GM23338 (cell line): ENCODE measurements around the gene SYT14. TPM values are rescaled to one million over a fixed set of nuclear protein-coding genes. Genes with fewer than 3 reads are reported as not detected.

ENCODE experiments used
- ATAC-seq: fragments of 200-7000 bp; cut with Tn5 transposase; 3 replicates; pipeline ENCODE4 v1.9.1; 2020
- DNase-seq: peaks from one replicate; pipeline ENCODE4 v3.0.0-alpha.2; 2015; ENCODE audit warnings: low spot score
- H2AFZ ChIP-seq: fragments of 200-600 bp; sonication (generic); 2 replicates; pipeline ENCODE4 v1.8.0; 2016; ENCODE audit warnings: antibody characterized with exemption, mild to moderate bottlenecking, moderate library complexity
- H3F3A ChIP-seq: fragments of 200-600 bp; sonication (generic); replicated peaks from 2 replicates; pipeline ENCODE4 v1.8.0; 2017; ENCODE audit warnings: antibody characterized with exemption, mixed run types, low read depth
- H3K27ac ChIP-seq: fragments of 200-600 bp; sonication (generic); 2 replicates; pipeline ENCODE4 v1.6.1; 2016; ENCODE audit warnings: low read depth
- H3K27me3 ChIP-seq: fragments of 200-600 bp; sonication (generic); 2 replicates; pipeline ENCODE4 v1.8.0; 2016; ENCODE audit warnings: mild to moderate bottlenecking, mixed run types, moderate library complexity; ENCODE audit not compliant: insufficient read depth
- H3K36me3 ChIP-seq: fragments of 200-600 bp; sonication (generic); 2 replicates; pipeline ENCODE4 v1.8.0; 2016; ENCODE audit warnings: mild to moderate bottlenecking; ENCODE audit not compliant: insufficient read depth
- H3K4me1 ChIP-seq: fragments of 200-600 bp; sonication (generic); 2 replicates; pipeline ENCODE4 v1.8.0; 2016; ENCODE audit warnings: mild to moderate bottlenecking, moderate library complexity; ENCODE audit not compliant: insufficient read depth
- H3K4me2 ChIP-seq: fragments of 200-600 bp; sonication (generic); 2 replicates; pipeline ENCODE4 v1.7.1; 2017; ENCODE audit warnings: mixed run types
- H3K4me3 ChIP-seq: fragments of 200-600 bp; sonication (generic); 2 replicates; pipeline ENCODE4 v1.6.1; 2016; ENCODE audit warnings: mixed run types
- H3K79me2 ChIP-seq: fragments of 200-600 bp; sonication (generic); replicated peaks from 2 replicates; pipeline ENCODE4 v1.8.0; 2017; ENCODE audit warnings: mild to moderate bottlenecking; ENCODE audit not compliant: insufficient read depth
- H3K9me2 ChIP-seq: fragments of 200-600 bp; sonication (generic); 2 replicates; pipeline ENCODE4 v1.8.0; 2017; ENCODE audit not compliant: insufficient read depth
- H4K20me1 ChIP-seq: fragments of 200-600 bp; sonication (generic); replicated peaks from 2 replicates; pipeline ENCODE4 v1.8.0; 2017; ENCODE audit warnings: mild to moderate bottlenecking; ENCODE audit not compliant: insufficient read depth
- H3K27ac Mint-ChIP-seq: 2 replicates; pipeline ENCODE4 v1.8.0; 2020; ENCODE audit warnings: inconsistent platforms, mild to moderate bottlenecking, moderate library complexity, mixed read lengths
- H3K27me3 Mint-ChIP-seq: 3 replicates; pipeline ENCODE4 v1.8.0; 2022; ENCODE audit warnings: low read depth, mild to moderate bottlenecking, moderate library complexity, mixed read lengths, inconsistent platforms; ENCODE audit not compliant: insufficient read depth, poor library complexity
- H3K36me3 Mint-ChIP-seq: 3 replicates; pipeline ENCODE4 v1.8.0; 2021; ENCODE audit warnings: low read depth, mild to moderate bottlenecking, inconsistent platforms, moderate library complexity, mixed read lengths
- H3K4me1 Mint-ChIP-seq: 3 replicates; pipeline ENCODE4 v1.8.0; 2020; ENCODE audit warnings: mild to moderate bottlenecking, inconsistent platforms, mixed read lengths
- H3K4me3 Mint-ChIP-seq: 3 replicates; pipeline ENCODE4 v1.8.0; 2021; ENCODE audit warnings: moderate library complexity, mild to moderate bottlenecking, inconsistent platforms, mixed read lengths
- H3K9me3 Mint-ChIP-seq: 3 replicates; pipeline ENCODE4 v1.8.0; 2020; ENCODE audit warnings: moderate library complexity, mild to moderate bottlenecking, inconsistent platforms, mixed read lengths
- CREB1 ChIP-seq: fragments of 250-450 bp; sonication (Bioruptor Pico); IDR thresholded peaks from 2 replicates; pipeline ENCODE4 v1.5.0; 2020; ENCODE audit warnings: low read depth, mild to moderate bottlenecking, moderate library complexity
- NANOG ChIP-seq: IDR thresholded peaks from 2 replicates; pipeline ENCODE4 v1.6.1; 2016; ENCODE audit warnings: antibody characterized with exemption, borderline replicate concordance
- POLR2AphosphoS5 ChIP-seq: IDR thresholded peaks from 2 replicates; pipeline ENCODE4 v1.6.1; 2016; ENCODE audit warnings: antibody characterized with exemption, low read depth
- ZNF114 ChIP-seq: fragments of 250-450 bp; sonication (Bioruptor Pico); IDR thresholded peaks from 2 replicates; pipeline ENCODE4 v1.5.0; 2020; ENCODE audit warnings: mild to moderate bottlenecking, moderate library complexity
- polyA plus RNA-seq: library from polyadenylated mRNA; unstranded; fragments of >200 nt; fragmentation: Nextera tagmentation; extraction: Ambion mirVana; gene quantifications from 2 replicates; pipeline ENCODE4 v1.2.1, GENCODE V29; 2016
- total RNA-seq: library from RNA; depleted of rRNA; stranded (reverse); fragments of >200 nt; shearing (Covaris generic); gene quantifications from 2 replicates; pipeline ENCODE4 v1.2.3, GENCODE V29; 2014
- TF ChIP-seq, protein P1 (sequence below): fragments of 250-450 bp; sonication (Bioruptor Pico); IDR thresholded peaks from 2 replicates; pipeline ENCODE4 v1.5.0; 2020; ENCODE audit warnings: mild to moderate bottlenecking, moderate library complexity

SYT14 gene
- total and polyA plus RNA-seq, 2 experiments from 2014 or later, result 5.2 to 22.4 TPM

DNA sequence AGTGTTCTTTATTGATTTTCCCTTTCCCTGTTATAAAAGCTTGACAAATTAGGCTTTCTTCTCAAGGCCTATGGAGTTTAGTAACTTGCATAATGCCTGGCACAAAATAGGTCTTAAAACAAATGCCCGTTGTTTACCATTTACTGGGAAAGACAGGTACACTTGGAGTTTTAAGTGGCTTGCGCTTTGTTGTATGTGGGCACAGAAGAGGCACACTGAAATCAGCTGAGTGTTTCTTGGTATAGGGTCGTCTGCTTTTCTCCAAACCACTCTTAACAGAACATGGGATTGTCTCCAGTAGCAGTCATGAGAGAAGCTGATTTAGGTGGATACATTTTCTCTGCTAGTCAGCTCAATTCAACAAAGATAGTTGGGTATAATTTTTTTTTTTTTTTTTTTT is 132.5 kb downstream of the SYT14 start (continued):
- TF ChIP-seq, protein P1, sequence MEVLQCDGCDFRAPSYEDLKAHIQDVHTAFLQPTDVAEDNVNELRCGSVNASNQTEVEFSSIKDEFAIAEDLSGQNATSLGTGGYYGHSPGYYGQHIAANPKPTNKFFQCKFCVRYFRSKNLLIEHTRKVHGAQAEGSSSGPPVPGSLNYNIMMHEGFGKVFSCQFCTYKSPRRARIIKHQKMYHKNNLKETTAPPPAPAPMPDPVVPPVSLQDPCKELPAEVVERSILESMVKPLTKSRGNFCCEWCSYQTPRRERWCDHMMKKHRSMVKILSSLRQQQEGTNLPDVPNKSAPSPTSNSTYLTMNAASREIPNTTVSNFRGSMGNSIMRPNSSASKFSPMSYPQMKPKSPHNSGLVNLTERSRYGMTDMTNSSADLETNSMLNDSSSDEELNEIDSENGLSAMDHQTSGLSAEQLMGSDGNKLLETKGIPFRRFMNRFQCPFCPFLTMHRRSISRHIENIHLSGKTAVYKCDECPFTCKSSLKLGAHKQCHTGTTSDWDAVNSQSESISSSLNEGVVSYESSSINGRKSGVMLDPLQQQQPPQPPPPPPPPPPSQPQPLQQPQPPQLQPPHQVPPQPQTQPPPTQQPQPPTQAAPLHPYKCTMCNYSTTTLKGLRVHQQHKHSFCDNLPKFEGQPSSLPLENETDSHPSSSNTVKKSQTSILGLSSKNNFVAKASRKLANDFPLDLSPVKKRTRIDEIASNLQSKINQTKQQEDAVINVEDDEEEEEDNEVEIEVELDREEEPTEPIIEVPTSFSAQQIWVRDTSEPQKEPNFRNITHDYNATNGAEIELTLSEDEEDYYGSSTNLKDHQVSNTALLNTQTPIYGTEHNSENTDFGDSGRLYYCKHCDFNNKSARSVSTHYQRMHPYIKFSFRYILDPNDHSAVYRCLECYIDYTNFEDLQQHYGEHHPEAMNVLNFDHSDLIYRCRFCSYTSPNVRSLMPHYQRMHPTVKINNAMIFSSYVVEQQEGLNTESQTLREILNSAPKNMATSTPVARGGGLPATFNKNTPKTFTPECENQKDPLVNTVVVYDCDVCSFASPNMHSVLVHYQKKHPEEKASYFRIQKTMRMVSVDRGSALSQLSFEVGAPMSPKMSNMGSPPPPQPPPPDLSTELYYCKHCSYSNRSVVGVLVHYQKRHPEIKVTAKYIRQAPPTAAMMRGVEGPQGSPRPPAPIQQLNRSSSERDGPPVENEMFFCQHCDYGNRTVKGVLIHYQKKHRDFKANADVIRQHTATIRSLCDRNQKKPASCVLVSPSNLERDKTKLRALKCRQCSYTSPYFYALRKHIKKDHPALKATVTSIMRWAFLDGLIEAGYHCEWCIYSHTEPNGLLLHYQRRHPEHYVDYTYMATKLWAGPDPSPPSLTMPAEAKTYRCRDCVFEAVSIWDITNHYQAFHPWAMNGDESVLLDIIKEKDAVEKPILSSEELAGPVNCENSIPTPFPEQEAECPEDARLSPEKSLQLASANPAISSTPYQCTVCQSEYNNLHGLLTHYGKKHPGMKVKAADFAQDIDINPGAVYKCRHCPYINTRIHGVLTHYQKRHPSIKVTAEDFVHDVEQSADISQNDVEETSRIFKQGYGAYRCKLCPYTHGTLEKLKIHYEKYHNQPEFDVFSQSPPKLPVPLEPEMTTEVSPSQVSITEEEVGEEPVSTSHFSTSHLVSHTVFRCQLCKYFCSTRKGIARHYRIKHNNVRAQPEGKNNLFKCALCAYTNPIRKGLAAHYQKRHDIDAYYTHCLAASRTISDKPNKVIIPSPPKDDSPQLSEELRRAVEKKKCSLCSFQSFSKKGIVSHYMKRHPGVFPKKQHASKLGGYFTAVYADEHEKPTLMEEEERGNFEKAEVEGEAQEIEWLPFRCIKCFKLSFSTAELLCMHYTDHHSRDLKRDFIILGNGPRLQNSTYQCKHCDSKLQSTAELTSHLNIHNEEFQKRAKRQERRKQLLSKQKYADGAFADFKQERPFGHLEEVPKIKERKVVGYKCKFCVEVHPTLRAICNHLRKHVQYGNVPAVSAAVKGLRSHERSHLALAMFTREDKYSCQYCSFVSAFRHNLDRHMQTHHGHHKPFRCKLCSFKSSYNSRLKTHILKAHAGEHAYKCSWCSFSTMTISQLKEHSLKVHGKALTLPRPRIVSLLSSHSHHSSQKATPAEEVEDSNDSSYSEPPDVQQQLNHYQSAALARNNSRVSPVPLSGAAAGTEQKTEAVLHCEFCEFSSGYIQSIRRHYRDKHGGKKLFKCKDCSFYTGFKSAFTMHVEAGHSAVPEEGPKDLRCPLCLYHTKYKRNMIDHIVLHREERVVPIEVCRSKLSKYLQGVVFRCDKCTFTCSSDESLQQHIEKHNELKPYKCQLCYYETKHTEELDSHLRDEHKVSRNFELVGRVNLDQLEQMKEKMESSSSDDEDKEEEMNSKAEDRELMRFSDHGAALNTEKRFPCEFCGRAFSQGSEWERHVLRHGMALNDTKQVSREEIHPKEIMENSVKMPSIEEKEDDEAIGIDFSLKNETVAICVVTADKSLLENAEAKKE (CRISPR knock-in tag), result no peak
- TF ChIP-seq POLR2AphosphoS5 (no peak), CREB1 (CRISPR knock-in tag) (no peak), NANOG (no peak)

DNA sequence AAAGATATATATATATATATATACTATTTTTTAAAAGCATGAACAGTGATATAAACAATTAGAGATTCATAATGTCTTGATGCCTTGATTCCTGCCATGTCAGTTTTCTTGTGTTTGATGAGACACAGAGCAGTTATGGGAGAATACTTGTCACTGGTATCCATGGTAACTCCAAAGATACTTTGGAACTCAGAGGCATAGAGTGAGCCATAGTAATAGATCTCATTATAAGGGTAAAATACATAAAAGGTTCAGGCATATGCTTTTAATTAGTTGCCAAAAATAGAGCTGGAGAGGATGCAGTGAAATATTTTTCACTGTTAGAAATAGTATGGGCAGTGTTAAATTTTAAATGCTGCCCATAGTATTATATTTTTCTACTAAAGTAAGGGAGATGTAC is 134.1 kb downstream of the SYT14 start:
- no peak for TF ChIP-seq CREB1 (CRISPR knock-in tag)
- no peak for TF ChIP-seq NANOG
- TF ChIP-seq ZNF114 (CRISPR knock-in tag), result no peak
- H3K9me3 Mint-ChIP-seq, result no peaks in the 10 kb centered on the region
- Histone ChIP-seq H3K4me1 (peaks cover 24% of the 10 kb centered on the region), H3F3A (no peaks in the 10 kb centered on the region), H3K4me3 (no peak overlapping the region), H3K27me3 (no peaks in the 10 kb centered on the region), H2AFZ (no peak overlapping the region), H3K4me2 (no peak overlapping the region), H3K36me3 (no peaks in the 10 kb centered on the region), H3K79me2 (no peaks in the 10 kb centered on the region), H3K27ac (no peak overlapping the region), H4K20me1 (no peaks in the 10 kb centered on the region), H3K9me2 (no peaks in the 10 kb centered on the region)
- no peak for DNase-seq
- peaks cover 10% of the 10 kb centered on the region for H3K36me3 Mint-ChIP-seq
- H3K4me1 Mint-ChIP-seq, result peaks cover 31% of the 10 kb centered on the region
- peak overlapping the region; percentile 47; the same call in 1 of the 2 replicates for H3K27ac Mint-ChIP-seq
- no peak for ATAC-seq
- H3K27me3 Mint-ChIP-seq, result peaks cover 6% of the 10 kb centered on the region
- H3K4me3 Mint-ChIP-seq, result no peak overlapping the region
